Posterior vena cava (tissue), 2 donors: ENCODE results near the gene CACNA2D1. TPM values are rescaled to one million over a fixed set of nuclear protein-coding genes. Genes with fewer than 3 reads are reported as not detected.
"Not testable (repeated sequence)": the region's sequence is repeated elsewhere in the genome, so short reads cannot be mapped to it uniquely, and the experiment has no call there.

Source experiments
- DNase-seq: peaks from one replicate; pipeline ENCODE4 v3.0.0-alpha.2; 2020; ENCODE audit warnings: low spot score
- intact Hi-C, 2 donors: fragments of 100-400 bp; cut with DNase I; formaldehyde crosslinking; loops; one replicate each; pipeline versions ENCODE4 v1.14.1 to v1.14.2; 2022 to 2023
- total RNA-seq, 2 donors: library from RNA; stranded (reverse); fragmentation: NEBNext Ultra II Directional; extraction: Animal tissue kit (Norgen Biotek cat#: 25700); gene quantifications; one replicate each; pipeline ENCODE4 v1.2.1, GENCODE V29; 2021
- donor health status: DM: yes; HTN: yes; CAD: no.
- donor health status: DM: yes; HTN: yes; CAD: no.

The CACNA2D1 gene
- total RNA-seq, 2 donors from 2014 or later: 34.3 to 39.1 TPM

DNA sequence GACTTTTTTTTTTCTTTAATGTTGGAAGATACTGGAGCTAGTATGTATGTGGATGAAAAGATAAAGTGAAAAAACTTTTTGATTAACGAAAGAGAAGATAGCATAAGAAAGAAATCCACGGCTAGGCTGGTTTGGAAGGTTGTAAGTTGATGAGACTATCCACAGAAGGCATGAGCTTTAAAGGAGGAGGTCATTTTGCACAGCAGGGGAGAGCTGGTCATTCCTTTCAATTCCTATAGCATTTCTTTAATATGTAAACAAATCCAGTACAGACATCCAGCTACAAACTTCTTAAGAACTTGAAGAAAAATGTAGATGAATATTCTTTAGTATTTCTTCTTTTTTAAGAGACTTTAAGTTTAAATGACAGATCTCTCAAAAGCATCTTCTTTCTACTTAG lies 281.3 kb downstream of the CACNA2D1 start:
- DNase-seq: no peak
- intact Hi-C loops: no loop called here

DNA sequence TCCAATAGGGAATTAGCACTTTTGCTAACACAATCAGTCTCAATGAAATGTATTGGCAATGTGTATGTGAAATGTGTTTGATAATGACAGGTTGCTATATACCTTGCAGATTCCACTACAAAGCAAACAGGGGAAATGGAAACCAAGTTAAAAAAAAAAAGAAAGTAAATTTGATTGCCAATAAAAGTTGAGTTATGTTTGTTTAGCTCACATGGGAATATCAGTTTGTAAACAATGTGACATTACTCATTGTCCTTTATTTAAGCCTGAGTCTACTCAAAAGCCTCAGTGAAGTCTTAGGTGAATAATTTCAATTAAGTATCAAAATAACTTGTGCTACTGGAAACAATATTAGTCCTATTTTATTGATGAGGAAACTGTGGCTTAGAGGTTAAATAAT lies 285.2 kb downstream of the CACNA2D1 start:
- intact Hi-C loops: no loop called here
- DNase-seq: no peak

DNA sequence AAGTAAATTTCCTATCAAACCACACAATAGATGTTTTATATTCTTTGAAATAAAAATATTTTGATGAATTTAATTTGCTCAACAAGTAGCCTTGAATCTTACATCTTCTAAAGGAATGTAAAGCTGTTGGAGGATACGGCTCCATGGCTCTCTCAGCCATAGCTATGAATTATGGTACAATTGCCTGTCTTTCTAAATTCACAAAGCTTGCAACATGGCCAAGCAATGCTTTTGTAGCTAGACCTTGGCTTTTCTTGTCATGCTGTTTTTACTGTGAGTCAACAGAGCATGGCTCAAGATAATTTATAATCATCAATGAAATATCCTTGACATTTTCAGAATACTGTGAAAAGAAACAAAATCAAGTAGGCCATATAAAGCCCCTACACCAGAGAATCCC lies 286.7 kb downstream of the CACNA2D1 start:
- intact Hi-C loops: no loop called here
- no peak for DNase-seq

DNA sequence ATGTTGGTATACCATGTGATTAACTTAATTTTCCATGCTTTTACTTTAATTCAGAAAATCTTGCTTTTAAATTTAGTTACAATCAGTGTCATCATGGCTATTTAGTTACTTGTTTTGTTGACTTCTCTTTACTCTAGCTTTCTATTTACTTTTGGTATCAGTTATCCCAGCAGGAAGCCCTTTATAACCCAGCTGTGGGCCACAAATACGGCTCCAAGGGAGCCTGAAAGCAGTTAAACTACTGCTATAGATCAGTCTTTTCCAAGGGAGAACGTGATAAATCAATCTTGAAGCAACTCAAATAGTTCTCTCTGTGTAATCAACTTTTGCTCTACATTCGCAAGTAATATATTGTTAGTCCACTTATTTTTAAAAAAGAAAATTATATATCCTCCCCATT lies 287.4 kb downstream of the CACNA2D1 start:
- DNase-seq: no peak
- intact Hi-C loops: no loop called here

DNA sequence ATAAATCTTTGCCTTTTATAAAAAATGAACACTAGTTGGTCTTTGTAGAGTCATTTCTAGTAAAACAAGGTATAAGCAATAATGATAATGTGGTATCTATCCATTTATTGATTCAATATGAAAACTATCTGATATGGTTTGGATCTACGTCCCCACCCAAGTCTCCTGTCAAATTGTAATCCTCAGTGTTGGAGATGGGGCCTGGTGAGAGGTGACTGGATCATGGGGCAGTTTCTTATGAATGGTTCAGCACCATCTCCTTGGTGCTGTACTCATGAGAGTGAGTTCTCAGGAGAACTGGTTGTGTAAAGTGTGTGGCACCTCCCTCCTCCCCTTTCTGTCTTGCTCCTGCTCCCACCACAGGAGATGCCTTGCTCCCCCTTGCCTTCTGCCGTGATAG lies 288.8 kb downstream of the CACNA2D1 start:
- intact Hi-C loops: no loop called here

DNA sequence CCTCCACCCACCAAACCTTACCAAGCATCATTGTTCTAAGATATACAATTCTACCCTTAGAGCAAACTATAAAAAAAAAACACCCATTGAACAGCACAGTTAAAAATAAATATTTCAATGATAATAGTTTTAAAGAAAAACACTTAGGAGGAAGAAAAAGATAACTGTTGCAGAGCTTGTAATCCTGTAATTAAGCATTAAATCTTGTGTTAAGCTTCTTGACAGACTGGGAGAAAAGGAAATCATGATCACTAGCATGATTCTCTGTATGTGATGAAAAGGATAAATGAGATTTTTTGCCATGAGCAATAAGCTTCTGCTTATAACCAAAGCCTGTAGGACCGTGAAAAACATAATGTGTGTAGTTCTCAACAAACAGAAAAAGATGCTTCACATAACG lies 289.8 kb downstream of the CACNA2D1 start:
- no peak for DNase-seq
- intact Hi-C loops: no loop called here

More for the DNA sequence above, 288.8 kb downstream of the CACNA2D1 start:
- no peak for DNase-seq

DNA sequence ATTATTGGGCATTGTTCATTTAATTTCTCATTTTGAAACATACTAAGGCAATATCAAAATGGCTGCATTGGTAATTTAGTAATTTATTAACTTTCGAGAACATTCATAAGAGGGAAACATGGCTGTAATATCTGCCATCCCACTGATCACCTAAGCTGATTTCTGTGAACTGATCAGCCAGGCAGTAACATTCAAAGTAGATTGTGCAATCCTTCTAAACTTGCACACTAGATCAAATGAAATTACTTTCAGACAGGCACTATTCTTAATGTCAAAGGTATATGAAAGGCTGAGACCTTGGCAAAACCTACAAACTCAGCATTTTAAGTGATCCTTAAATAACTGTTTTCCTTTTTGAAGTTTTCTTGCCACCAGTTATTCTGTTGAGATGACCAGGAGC lies 290.7 kb downstream of the CACNA2D1 start:
- intact Hi-C loops: no loop called here
- no peak for DNase-seq

DNA sequence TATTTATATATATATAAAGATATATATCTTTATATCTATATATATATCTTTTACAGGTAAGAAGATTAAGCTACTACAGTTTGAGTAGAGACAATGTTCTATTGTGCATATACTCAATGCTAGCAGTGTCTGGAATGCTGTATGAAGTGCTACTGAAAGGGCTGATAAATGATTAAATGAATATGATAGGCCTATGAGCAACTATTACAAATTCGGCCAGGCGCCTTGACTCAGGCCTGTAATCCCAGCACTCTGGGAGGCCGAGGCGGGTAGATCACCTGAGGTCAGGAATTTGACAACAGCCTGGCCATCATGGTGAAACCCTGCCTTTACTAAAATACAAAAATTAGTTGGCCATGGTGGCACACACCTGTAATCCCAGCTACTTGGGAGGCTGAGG lies 297.1 kb downstream of the CACNA2D1 start:
- intact Hi-C loops: no loop called here
- DNase-seq: no peak

DNA sequence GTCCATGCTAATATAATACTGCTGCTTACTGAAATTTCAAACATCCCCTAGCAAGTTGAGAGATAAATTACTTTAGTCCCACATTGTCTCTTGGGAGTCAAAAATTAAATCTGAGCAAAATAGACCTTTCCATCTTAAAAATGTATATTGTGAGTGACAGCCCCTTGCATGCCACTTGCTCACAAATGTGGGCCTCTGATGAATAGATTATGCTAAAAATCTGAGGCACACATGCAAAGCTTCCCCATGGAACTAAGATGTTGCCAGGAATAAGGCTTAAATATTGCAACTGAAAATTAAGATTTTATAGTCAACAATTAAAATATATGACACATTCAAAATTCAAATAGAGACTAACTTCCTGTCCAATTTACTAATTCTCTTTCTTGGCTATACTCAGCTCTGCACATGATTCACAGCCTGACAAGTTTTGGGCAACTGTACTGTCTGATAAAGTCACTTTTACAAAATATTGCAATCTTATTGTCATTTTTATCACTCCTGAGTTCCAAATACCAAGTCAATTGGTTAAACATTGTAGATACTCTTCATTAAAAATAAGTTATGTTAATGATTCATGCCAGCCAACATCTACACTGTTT lies 301.2 kb downstream of the CACNA2D1 start:
- DNase-seq: no peak
- intact Hi-C loops: no loop called here

DNA sequence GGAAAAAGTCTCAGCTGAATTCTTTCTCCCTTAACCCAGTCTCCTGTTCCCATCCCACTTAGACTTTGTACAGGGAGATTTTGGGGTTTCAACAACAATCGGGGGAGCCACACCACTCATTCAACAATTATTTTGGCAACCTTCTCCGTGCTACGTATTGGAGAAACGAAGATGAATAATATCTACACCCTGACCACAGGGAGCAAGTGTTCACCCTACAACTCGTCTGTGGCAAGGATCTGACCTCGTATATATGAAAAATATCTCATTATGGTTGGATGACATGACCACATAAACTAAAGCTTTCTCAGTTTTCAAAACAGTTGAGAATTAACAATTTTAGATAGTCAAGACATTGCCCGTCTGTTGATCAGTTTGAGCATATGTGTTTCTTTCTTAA lies 302.1 kb downstream of the CACNA2D1 start:
- intact Hi-C loops: no loop called here
- DNase-seq: no peak

DNA sequence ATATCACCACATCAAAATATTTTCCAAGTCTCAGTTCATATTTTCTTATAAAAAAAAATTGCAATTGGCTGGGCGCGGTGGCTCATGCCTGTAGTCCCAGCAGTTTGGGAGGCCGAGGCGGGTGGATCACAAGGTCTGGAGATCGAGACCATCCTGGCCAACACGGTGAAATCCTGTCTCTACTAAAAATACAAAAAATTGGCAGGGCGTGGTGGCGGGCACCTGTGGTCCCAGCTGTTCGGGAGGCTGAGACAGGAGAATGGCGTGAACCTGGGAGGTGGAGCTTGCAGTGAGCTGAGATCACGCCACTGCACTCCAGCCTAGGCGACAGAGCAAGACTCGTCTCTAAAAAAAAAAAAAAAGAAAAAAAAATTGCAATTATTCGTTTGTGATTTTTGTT lies 303.0 kb downstream of the CACNA2D1 start:
- intact Hi-C loops: not testable (repeated sequence)
- peak; percentile 78 for DNase-seq

DNA sequence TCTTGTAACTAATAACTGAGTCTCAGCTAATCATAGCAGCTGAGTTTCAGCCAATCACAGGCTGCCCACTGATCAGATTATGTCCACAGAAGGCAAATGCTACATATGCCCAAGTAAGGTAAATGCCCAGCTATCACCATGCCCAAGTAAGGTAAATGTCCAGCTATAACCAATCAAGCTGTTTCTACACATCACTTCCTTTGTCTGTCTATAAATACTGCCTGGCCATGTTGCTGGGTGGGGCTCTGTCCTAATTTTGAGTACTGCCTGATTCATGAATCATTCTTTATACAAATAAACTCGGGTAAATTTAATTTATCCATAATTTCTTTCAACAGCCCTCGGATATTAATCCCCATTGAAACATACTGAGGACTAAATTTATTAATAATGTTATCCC lies 312.4 kb downstream of the CACNA2D1 start:
- no peak for DNase-seq
- intact Hi-C loops: no loop called here

DNA sequence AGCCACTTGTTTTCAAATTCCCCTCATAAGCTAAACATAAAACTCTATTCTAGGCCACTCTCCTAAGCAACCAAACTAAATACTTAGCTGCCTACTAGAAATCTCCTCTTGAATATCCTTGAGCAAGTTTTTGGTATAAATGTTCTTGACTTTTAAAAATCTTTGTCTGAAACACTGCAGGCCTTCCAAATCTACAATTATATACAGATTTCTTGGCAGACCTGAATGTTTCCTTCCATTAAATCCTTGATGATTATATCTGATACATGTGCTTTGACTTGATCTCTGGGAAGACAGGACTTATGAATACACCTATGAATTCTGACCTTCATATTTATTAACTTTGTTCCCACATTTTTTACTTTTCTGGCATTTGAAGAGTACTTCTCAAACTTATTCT lies 314.5 kb downstream of the CACNA2D1 start:
- DNase-seq: no peak
- intact Hi-C loops: no loop called here

DNA sequence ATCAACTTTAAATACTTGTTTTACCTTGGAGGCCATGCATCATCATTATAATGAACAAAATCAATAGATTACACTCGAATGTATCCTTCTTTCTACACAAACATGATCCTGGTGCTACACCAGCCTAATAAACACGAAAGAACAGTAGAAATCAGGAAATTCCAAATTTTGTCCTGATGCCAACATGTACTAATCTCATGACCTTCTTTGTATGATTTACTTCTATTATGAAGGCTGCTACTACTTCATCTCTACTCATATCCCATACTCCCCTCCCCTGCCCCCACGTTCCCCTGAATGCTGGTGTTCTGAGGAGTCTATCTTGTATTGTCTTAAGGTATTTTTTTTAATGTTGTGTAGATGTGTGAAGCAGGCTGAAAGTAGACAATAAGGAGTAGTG lies 315.0 kb downstream of the CACNA2D1 start:
- DNase-seq: no peak
- intact Hi-C loops: no loop called here

DNA sequence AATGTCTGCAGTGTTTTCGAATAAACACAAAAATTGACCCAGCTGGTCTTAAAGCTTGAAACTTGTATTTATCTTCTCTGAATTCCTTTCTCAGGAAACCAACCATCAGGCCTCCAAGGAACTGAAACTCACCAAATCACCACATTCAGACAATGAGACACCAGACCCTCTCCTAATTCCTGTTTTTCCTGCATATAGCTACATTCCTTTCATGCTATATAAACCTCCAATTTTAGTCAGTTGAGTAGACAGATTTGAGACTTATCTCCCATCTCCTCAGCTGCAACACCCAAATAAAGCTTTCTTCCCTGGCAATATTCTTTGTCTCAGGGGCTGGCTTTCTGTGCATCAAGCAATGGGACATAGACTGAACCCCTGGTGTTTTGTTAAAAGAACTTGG lies 317.0 kb downstream of the CACNA2D1 start:
- DNase-seq: no peak
- intact Hi-C loops: no loop called here

DNA sequence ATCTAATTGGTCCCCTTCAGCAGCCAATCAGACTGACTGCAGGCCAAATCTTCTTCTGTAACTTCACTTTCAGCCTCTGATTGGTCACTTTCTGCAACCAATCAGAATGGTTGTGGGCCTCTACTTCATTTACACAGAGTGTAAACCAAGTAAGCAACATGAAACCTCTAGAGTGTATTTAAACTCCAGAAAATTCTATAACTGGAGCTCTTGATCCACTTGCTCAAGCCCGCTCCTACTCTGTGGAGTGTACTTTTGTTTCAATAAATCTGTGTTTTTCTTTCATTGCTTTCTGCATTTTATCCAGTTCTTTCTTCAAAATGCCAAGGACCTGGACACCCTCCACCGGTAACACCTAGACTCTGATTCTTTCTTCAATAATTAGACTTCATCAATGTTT lies 319.1 kb downstream of the CACNA2D1 start:
- intact Hi-C loops: no loop called here
- no peak for DNase-seq

DNA sequence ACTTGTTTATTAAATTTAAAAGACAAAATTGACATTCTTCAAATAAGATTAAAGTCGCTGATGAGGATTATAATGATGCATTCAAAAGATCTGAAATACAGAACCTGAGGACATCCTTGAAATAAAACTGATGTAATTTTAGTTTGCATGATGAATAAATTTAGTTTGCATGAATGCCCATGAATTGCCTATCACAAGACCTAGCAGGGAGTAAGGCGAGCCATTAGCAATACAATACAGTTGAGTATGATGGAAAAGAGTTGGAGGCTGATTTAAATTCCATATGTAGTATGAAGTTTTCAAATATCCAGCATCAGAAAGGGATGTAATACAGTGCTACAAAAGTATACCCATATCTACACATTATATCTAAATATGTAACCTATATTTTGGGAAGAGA lies 321.3 kb downstream of the CACNA2D1 start:
- intact Hi-C loops: no loop called here
- DNase-seq: no peak

DNA sequence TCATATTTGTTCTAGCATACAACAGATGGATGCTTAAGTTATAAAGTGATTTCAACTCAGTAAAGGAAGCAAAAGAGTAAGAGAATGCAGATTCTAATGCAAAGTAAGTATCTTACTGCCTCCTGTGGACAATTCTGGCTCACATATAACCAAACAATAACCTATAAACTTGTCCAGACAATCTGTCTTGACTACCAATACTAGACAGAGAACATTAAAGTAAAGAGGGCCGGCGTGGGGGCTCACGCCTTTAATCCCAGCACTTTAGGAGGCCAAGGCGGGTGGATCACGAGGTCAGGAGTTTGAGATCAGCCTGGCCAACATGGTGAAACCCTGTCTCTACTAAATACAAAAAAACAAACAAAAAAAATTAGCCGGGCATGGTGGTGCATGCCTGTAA lies 329.3 kb downstream of the CACNA2D1 start:
- DNase-seq: no peak
- intact Hi-C loops: no loop called here

DNA sequence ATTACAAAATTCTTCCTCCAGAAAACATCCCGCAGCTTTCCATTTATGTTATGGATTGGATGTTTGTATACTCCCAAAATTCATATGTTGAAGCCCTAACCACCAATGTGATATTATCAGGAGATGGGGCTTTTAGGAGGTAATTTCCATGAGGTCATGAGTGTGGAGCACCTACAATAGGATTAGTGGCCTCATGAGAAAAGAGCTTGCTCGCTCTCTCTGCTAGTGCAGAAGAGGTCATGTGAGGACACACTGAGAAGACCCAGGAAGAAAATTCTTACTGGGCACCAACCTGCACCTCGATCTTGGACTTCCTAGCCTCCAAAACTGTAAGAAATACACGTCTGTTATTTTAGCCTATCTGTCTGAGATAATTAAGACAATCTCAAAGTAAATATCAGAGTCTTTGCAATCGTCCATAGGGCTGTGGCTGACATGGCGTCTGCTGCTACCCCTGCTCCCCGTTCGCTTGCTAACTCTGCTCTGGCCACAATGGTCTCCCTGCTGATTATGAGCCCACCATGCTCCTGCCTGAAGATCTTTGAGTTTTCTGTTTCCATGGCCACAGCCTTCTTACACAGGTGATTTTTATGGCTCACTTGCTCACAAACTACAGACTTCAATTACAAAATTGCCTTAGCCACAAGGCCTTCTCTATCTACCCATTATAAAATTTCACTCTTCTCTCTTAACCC lies 333.3 kb downstream of the CACNA2D1 start:
- intact Hi-C loops: no loop called here

DNA sequence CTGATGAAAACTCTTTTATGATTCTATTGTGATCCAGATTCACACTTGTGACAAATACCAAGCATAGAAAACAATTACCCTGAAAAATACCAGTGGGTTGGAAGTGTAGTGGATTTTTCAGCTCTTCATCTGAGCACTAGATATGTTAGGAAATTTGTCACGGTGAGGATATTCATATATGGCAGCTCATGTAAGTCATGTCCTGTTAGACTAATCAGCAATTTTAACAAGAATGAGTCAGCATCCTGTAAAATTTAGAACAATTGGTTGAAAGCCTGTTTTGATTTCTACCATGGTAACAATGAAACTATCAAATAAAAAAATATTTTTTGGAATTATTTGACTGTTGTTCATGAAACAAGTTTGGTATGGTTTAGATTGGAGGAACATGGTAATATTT lies 334.3 kb downstream of the CACNA2D1 start:
- intact Hi-C loops: no loop called here

More for the DNA sequence above, 333.3 kb downstream of the CACNA2D1 start:
- no peak for DNase-seq

DNA sequence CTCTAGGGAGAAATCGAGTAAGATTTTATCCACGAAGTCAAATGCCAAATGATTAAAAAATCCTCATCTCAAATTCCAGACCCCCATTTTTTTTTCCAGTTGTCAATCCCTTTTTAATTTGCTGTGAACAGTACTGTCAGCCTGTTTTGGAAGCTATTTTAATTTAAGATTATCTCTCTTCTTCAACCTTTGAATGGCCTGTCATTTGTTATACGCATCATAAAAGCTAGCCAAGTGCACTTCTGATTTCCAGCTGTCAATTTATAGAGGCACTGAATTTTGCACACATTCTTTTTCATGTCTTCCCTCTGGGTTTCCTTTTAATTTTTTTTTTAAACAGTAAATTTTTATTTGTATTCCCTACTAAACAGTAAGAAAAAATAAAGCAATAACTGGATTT lies 337.4 kb downstream of the CACNA2D1 start:
- DNase-seq: no peak
- intact Hi-C loops: no loop called here

More for the DNA sequence above, 334.3 kb downstream of the CACNA2D1 start:
- no peak for DNase-seq
